GM21576 (cell line): ENCODE results near the gene MAP7D2.

Experiments used
- ATAC-seq: cut with Tn5 transposase; IDR thresholded peaks from one replicate; pipeline ENCODE4 v1.9.1; 2021; ENCODE audit warnings: mild to moderate bottlenecking, moderate library complexity; ENCODE audit not compliant: unreplicated experiment

The MAP7D2 gene

DNA sequence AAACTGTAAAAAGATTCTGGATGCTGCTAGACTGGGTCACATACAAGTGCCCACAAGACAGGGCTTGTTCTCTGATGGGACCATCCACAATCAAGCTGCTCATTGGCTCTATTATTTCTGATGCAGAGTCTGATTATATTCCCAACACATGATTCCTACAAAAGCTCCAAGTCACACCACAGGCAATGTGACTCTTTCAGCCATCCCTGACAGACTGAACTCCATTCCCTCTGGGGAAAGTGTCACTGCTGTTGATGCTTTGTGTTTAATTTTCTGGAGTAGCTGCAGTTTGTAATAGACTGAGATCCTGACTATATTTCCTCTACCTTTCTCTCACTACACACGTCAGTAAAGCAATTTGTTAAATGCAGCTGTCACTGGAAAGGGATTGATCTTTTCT is 70.5 kb downstream of the MAP7D2 start:
- no peak for ATAC-seq

DNA sequence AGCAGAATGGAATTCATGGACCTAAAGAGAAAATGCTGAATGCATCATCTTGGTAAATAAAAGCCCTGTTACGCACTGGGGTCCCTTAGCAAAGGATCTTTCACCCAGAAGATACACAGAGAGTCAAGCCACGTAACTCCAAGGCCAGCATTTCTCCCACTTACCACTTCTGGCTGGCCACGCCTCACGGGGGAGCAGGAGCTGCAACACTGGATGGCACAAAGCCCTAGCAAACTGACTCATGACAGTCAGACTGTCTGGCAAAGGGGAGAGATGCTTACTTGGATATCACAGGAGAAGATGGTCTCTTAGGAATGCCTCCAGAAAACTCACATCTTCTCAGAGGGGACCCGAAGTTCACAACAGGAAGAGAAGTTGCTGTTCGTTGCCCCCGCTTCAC is 74.5 kb downstream of the MAP7D2 start:
- ATAC-seq, result no peak

DNA sequence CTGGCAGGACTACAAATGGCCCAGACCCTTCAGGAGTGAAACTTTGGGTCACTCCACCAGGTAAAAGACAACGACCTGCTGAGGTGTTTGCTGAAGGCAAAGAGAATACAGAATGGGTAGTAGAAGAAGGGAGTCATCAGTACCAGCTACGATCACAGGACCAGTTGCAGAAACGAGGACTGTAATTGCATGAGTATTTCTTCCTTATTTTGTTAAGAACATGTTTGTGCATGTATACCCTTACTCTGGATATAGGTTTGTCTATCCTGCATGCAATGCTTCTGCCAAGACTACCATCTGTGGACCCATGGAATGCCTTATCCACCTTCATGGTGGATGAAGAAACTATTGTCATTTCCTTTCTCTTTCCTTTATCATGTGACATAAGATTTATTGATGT is 77.7 kb downstream of the MAP7D2 start:
- no peak for ATAC-seq

DNA sequence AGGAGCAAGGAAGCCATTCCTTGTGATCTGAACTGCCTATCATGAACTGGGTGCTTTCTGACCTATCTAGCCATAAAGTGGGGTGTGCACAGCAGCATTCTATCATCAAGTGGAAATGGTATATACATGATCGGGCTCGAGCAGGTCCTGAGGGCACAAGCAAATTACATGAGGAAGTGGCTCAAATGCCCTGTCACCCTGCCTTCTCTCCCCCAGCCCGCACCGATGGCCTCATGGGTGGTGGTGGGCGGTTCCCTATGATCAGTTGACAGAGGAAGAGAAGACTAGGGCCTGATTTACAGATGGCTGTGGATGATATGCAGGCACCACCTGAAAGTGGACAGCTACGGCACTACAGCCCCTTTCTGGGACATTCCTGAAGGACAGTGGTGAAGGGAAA is 79.5 kb downstream of the MAP7D2 start:
- no peak for ATAC-seq

DNA sequence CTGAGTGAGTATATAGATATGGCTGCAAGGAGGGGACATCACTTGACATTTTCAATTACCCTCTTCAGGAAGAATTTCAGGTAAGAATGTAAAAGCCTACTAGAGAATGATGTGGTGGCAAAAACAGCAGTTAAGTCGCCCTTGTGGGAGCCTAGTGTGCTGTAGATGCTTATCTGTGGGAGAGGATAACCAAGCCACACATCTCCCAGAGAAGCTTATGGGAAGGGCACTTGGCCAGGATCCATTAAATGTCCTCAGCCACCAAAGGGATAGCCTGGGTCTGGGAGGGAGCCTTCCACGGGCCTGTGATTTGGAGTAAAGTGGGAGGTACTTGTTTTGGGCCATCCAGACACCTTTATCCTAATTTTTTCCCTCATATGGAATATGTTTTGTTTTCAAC is 84.5 kb downstream of the MAP7D2 start:
- ATAC-seq, result no peak

DNA sequence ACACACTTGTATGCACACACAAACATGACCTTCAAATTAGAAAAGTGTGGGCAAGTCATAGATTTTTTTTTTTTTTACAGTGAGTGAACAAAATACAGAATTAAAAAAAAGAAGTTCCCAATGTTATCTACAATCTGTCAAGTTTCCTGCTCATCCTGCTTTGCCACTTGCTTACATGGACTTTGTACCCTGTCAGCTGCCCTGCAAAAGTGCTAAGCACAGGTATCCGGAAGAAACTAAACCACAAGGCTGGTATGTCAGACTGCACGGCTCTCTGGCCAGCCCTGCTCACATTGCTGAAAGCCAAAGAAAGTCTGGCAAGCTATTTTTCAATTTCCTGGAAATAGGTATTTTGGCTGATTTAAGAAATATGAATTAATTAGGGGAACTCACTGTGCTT is 87.0 kb downstream of the MAP7D2 start:
- no peak for ATAC-seq

DNA sequence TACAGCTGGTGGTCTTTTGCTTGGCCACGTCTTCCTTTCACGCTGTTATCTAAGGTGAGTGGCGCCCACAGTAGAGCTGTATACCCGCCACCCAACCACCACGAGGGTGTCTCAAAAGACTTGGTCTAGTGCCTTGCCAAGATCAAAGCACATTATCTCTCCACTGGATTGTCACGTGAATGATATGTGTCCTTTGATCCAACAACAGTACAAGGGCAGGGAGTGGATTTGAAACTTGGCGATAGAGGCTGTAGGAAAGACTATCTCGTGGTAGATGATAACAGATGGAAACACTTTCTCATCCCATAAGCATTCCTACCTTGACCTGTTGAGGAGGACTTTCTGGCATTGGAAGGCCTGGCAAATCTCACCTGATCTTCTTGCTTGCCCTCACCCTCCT is 88.1 kb downstream of the MAP7D2 start:
- no peak for ATAC-seq

DNA sequence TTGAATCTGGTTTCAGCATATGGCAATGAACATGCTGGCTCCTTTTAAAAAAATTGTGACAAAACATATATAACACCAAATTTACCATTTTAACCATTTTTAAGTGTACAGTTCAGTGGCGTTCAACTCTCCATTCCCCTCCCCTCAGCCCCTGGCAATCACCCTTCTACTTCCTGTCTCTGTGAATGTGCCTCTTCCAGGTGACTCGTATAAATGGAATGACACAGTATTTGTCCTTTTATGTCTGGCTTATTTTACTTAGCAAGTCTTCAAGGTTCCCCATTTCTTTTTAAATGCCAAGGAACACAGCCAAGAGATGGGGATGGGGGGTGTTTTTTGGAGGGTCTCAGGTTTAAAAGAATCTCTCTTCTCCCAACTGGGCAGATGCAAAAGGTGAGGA is 90.4 kb downstream of the MAP7D2 start:
- no peak for ATAC-seq

DNA sequence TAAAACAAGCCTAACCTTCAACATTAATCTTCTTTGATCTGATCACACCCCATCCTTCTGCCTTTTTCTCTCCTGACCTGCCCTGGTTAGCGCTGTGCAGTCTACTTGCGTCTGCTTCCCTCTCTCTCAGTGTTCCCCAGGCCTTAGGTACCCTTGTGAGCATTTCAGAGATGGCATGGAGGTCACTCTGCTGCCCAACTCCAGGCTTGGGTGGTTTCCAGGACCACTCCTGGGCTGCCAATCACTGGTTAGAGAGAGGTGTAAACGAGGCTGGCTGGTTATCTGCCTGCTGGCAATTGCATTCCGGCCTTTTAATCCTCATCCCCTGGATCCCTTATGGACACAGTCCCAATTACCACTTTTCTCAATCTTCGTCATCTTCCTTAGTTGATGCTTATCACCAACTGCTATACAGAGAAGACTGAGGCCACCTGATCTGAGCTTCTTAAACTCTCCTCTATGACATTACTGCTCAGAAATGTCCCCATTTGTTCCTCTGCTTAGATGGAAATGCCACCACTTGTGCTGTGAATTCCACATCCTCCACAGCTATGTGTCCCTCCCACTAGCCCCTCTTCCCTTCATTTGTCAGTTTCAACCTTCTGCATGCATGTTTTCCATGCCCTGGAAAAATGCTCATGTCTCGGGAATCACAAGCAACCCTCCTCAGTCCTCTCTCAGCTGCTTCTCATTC is 96.9 kb downstream of the MAP7D2 start:
- ATAC-seq, result no peak

DNA sequence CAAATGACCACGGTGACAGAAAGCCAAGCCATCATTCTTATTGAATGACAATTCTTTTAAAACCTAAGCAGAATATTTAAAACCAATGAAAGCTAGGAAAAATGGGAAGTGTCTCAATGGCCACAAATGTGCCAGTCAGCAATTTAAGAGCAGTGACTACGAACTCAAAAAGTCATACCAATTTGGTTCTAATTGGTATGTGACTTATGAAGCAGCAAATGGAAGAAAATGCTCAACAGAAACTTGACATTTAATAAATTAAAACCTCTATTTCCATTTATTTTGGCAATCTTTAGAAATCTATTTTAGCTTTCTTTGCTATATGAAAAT is 100.1 kb downstream of the MAP7D2 start:
- no peak for ATAC-seq

DNA sequence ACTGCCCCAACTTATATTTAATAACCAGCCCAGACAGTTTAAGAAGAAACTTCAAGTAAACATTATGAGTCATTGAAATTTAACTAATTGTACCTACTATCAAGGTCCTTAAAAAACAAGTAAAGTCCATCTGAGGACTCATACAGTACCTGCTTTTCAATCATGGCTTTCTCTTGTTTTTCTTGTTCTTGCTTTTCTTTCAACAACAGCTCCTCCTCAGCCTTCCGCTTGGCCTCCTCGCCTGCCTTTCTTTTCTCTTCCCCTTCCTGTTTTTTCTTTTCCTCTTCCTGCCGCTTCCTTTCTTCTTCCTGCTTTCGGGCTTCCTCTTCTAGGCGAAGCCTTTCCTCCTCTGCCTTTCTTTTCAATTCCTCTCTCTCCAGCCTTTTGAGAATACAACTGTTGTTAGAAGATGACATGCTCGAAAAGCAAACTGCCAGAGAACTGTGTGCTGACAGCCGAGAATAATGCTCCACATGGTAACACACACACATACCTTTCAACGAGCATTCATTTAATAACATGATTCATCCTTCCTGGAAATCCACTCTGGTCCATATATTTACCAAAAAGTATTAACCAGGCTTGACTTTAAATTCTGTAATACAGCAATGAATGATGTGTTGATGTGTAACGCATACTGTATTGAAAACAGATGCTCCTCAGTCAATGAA is 100.6 kb downstream of the MAP7D2 start:
- no peak for ATAC-seq

DNA sequence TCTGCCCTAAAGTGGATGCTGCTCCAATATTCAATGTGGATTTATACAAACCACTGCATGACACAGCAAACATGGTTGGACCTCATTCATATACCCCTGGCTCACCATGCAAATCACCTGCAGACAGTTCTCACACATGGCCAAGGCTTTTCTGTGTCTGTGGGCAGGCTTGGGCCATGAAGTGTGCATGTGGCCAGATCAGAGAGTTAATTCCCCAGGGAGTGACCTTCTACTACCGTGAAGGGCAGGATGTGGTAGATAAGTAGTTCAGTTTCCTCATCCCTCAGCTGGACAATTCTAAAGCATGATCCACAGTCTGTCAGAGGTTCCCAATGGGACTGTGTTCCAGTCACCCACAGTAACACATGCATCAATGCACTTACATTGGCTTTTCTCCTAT is 101.3 kb downstream of the MAP7D2 start:
- ATAC-seq, result no peak

DNA sequence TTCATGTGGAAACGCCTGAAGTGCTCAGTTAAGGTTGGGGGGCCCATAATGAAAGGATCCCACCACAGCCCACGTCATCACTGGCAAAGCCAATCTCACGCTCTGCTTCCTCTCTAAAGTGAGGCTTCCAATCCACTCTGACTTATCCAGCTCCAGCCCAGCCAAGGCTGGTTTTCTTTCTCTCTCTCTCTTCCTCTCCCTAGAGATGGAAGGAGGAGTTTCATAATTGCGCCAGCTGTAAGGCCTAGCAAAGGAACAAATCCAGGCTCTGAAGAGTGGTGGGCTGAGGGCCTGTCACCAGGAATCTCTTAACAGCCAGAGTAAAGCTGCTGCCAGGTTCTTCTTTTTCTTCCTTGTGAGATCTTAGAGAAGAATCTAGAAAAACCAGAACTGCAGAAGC is 105.1 kb downstream of the MAP7D2 start:
- ATAC-seq, result no peak

DNA sequence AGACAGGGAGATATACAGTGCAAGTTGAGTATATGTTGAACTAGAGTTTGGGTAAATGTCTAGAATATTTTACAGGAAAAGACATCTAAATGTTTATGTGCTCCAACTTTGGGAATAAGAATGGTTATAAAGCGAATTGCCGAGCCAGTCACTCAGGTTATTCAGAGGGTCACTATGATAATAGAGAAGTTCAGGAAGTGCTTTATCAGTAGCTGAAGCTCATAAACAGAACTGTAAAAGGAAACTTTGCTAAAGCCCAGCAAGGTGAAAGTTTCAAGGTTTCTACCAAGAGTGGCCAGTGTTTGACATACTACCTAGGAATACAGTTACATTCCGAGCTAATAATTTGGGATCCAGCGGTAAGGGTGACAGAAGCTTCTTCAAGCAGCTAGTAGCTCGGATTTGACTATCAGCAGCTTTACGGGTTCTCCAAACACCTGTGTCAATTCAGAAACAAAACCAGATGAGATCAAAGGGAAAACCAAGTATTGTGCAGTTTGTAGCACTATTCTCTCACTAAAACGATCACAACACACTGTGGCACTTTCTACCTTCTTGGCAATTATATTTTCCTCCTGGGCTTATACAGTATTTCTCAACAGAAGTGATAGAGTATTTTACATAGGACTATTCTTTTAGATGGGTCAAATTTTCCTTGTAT is 108.6 kb downstream of the MAP7D2 start:
- no peak for ATAC-seq

DNA sequence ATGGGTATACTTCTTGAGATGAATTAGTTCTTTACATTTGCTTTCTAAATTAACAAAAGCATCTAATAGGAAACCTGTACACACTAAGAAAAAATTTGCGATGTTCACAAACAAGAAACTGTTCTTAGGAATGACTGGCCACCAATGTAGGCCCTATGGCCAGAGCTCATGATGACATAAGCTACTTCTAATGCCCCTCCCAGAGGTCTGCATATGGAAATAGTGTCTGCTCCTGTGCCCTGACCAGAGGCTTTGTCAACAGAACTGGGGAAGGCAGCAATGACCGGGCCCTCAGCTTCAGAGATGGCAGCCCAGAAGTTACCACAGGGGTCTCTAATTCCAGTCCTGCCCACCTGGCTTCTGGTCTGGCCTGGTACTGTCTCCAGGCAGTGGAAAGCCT is 110.8 kb downstream of the MAP7D2 start:
- no peak for ATAC-seq

DNA sequence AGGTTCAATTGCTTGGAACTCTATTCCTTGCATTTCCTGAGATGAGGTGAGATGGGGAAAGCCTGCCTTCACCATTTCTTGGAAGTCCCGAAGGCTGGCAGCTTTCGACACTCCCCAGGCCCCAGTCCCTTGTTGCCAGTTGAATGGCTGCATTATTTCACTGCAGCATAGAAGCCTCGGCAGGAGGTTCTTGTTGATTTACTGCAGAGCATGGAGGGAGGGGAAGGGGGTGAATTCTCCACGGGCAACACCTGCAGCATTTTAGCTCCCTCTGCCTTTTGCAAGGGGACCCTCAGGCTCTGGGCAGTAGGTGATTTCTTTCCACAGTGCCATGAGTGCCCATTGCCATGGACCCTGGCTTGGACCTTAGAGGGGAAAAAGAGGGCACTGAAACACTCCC is 115.1 kb downstream of the MAP7D2 start:
- ATAC-seq, result no peak

DNA sequence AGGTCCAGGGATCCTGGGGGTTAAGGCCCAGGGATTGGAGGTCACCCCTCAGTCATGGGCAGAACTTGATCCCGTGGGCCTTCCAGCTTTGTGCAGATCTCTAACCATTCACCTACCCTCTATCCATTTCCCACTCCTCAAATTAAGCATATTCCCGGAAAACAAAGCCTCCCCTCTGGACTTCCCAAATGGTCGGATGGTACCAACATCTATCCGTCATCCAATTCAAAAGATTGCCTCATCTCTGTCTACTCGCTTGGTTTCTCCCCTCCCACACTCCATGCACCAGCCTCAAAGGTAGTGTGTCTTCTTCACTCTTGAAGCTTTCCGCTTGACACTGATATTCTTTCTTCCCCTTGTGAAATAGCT is 125.4 kb downstream of the MAP7D2 start:
- no peak for ATAC-seq

DNA sequence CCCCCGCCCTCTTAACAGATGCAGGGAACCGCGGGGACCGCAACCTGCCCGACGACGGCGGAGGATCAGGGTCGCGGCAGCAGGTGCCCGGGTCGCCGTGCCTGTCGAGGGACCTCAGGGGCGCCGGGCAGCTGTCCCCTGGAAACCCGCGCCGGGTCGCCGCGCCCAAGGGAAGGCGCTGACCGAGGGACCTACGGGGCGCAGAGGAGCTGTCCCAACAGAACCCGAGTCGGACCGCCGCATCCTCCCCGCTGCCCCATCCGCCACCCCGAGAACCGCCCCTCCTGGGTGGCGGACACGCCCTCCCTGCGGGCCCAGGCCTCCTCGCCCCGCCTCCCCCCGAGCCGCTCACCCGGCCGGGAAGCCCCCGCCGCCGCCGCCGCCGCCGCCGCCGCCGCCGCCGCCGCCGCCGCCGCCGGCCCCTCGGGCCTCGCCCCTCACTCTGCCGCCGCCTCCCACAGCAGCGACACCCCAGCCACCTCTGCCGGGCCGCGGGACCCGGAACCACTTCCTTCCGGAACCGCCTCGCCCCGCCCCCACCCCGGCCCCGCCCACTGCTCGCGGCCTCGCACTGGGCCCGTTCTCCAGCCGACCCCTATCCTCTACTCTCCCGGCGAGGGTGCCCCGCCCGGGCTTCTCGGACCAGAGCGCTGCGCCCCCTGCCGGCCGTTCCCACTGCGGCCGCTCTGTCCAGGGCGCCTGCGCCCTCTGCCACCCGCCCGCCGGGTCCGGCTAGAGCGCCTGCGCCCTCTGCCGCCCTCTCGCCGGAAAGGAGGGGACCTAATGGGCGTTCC is 126.0 kb downstream of the MAP7D2 start, which contains the start of gene BCLAF3:
BCLAF3 (minus strand) TSS at position 506 of the 794 bp plus-strand sequence. CDS start 20,797 bp downstream, outside the sequence.
- ATAC-seq, result peak; percentile 87

DNA sequence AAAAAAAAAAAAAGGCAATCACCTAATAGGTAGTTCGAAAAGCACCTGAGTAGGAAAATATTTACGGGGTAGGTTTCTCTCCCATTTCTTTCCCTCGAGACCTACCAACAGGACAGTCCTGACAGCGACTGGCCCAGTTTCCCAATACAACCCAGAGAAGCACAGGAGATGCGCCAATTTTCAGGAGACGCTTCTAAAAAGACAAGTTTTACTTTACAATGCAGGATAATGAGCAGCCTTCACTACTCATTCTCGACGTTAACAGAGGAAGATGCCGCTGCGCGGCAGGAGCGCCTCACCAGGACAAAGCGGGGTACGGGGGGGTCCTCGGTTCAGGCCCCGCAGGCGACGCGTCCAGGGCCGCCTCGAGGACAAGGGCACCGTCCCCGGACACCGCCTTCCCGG is 126.6 kb downstream of the MAP7D2 start:
- peak; percentile 23 for ATAC-seq

DNA sequence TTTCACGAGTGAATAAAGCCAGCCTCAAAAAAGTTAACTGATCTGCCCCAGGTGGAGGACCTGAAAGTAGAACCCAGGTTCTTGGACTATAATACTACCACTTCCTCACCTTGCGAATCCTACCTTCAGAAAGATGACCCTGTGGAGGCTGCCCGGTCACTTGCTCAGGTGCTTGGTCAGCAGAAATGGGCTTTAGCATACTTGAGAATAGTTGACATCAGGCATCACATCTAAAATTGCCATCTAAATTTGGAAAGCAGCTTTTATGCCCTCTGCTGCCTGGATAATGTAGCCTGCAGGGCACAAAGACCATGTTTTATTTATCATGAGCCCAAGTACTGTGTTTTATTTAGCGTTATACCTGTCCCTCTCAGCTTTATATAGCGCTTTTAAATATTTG is 128.9 kb downstream of the MAP7D2 start:
- ATAC-seq, result no peak

DNA sequence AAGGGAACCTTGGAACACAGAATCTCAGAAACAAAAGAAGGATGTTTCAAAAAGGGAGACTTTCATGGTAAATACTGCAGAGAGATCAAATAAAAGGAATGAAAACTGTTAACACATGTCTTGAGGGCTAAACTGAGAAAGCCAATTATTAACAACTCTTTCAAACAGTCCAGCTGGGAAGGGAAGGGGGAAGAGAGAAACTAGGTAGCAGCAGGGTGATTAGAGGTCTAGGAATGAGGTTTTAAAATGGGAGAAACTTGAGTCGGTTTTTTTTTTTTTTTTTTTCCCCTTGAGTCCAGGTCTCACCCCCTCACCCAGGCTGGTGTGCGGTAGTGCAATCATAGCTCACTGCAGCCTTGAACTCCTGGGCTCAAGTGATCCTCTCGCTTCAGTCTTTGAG is 130.2 kb downstream of the MAP7D2 start:
- no peak for ATAC-seq

DNA sequence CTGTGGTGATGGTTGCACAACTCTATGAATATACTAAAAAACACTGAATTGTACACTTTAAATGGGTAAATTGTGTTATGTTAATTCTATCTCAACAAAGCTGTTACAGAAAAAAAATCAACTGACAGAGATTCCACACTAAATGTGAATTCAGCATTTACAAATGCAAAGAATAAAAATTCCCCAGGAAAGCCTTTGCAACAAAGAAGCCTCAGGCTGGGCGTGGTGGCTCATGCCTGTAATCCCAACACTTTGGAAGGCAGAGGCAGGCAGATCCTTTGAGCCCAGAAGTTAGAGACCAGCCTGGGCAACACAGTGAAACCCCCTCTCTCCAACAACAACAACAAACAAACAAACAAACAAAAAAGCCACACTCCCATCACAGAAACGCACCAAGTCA is 134.8 kb downstream of the MAP7D2 start:
- ATAC-seq, result no peak
